B cell (primary cell): ENCODE data around the gene LYSMD2. TPM values are rescaled to one million over a fixed set of nuclear protein-coding genes. Genes with fewer than 3 reads are reported as not detected.

Source experiments
- ATAC-seq: fragments of 200-7000 bp; cut with Tn5 transposase; one replicate; pipeline ENCODE4 v1.10.0; 2021; ENCODE audit warnings: low read depth, mild to moderate bottlenecking, moderate number of reproducible peaks, moderate library complexity
- CTCF ChIA-PET: fragments of 350-600 bp; sonication (Branson Sonifier 250); formaldehyde crosslinking; loops from one replicate; lab custom pipeline; 2021; ENCODE audit warnings: antibody characterized with exemption, inconsistent platforms; lab: Charles Lee
- POLR2A ChIA-PET: fragments of 350-600 bp; sonication (Branson Sonifier 250); formaldehyde crosslinking; loops from one replicate; lab custom pipeline; 2021; ENCODE audit warnings: antibody characterized with exemption; lab: Charles Lee
- DNase-seq: peaks from one replicate; pipeline ENCODE4 v3.0.0; 2013
- H2AFZ ChIP-seq: 2 replicates; pipeline ENCODE4 v1.6.1; 2012; ENCODE audit warnings: mild to moderate bottlenecking, low read depth, low read length; ENCODE audit not compliant: insufficient read depth, poor library complexity, severe bottlenecking
- H3K27ac ChIP-seq, 2 donors: 1 replicate in 1 of 2; 2 replicates in 1 of 2; pipeline ENCODE4 v1.5.1; 2012 to 2013; ENCODE audit warnings: low read length in 2 of 2, mild to moderate bottlenecking in 2 of 2, moderate library complexity in 1 of 2
- H3K27me3 ChIP-seq, 4 experiments: fragments of 200-600 bp in 1 of 4; sonication (generic) in 1 of 4; replicated peaks in 1 of 4; 1 replicate in 2 of 4; 2 replicates in 2 of 4; pipeline versions ENCODE4 v1.6.1 to v1.7.0; 2013 to 2016; ENCODE audit warnings: low read length in 3 of 4, mild to moderate bottlenecking in 2 of 4, mixed read lengths in 1 of 4, moderate library complexity in 1 of 4; ENCODE audit not compliant: insufficient read depth in 4 of 4, control insufficient read depth in 3 of 4; ENCODE audit errors: control extremely low read depth in 1 of 4
- H3K36me3 ChIP-seq, 2 experiments: replicated peaks in 1 of 2; 1 replicate in 1 of 2; 2 replicates in 1 of 2; pipeline versions ENCODE4 v1.6.1 to v1.7.1; 2013; ENCODE audit warnings: low read length in 1 of 2; ENCODE audit not compliant: insufficient read depth in 2 of 2, control insufficient read depth in 1 of 2; ENCODE audit errors: control extremely low read depth in 1 of 2, extremely low read depth in 1 of 2
- H3K4me1 ChIP-seq, 2 donors: fragments of 200-600 bp in 1 of 2; sonication (generic) in 1 of 2; 1 replicate in 1 of 2; 2 replicates in 1 of 2; pipeline versions ENCODE4 v1.5.1 to v1.6.1; 2013 to 2017; ENCODE audit warnings: low read length in 2 of 2; ENCODE audit not compliant: control insufficient read depth in 2 of 2, insufficient read depth in 2 of 2
- H3K4me2 ChIP-seq: replicated peaks from 2 replicates; pipeline ENCODE3; 2012; ENCODE audit warnings: mild to moderate bottlenecking, low read depth, low read length; ENCODE audit not compliant: poor library complexity, severe bottlenecking
- H3K4me3 ChIP-seq, 5 experiments: fragments of 200-600 bp in 1 of 5; sonication (generic) in 1 of 5; 1 replicate in 3 of 5; 2 replicates in 2 of 5; pipeline versions ENCODE4 v1.5.1 to v1.7.0; 2011 to 2016; ENCODE audit warnings: low read length in 4 of 5, mild to moderate bottlenecking in 4 of 5, low read depth in 2 of 5, control low read depth in 1 of 5, moderate library complexity in 1 of 5; ENCODE audit not compliant: insufficient read depth in 1 of 5; ENCODE audit errors: control extremely low read depth in 1 of 5, extremely low read depth in 1 of 5
- H3K79me2 ChIP-seq: fragments of 200-600 bp; sonication (generic); one replicate; pipeline ENCODE4 v1.6.0; 2016; ENCODE audit warnings: low read length; ENCODE audit not compliant: control insufficient read depth, insufficient read depth
- H3K9ac ChIP-seq: fragments of 200-600 bp; sonication (generic); 2 replicates; pipeline ENCODE4 v1.6.1; 2017; ENCODE audit warnings: mild to moderate bottlenecking, low read length, moderate library complexity
- H3K9me3 ChIP-seq, 3 donors: one replicate each; pipeline versions ENCODE4 v1.6.1 to v1.7.1; 2013; ENCODE audit warnings: low read length in 2 of 3; ENCODE audit not compliant: control insufficient read depth in 2 of 3, insufficient read depth in 1 of 3; ENCODE audit errors: control extremely low read depth in 1 of 3
- H4K20me1 ChIP-seq: 2 replicates; pipeline ENCODE4 v1.6.0; 2012; ENCODE audit warnings: mild to moderate bottlenecking, low read length; ENCODE audit not compliant: insufficient read depth, control insufficient read depth, poor library complexity, severe bottlenecking
- H3K27ac Mint-ChIP-seq: one replicate; pipeline ENCODE4 v1.8.0; 2021; ENCODE audit warnings: mixed read lengths
- H3K27me3 Mint-ChIP-seq: one replicate; pipeline ENCODE4 v1.8.0; 2021; ENCODE audit warnings: mixed read lengths
- H3K4me1 Mint-ChIP-seq: one replicate; pipeline ENCODE4 v1.8.0; 2021; ENCODE audit warnings: mixed read lengths
- H3K4me3 Mint-ChIP-seq: one replicate; pipeline ENCODE4 v1.8.0; 2021; ENCODE audit warnings: mixed read lengths
- H3K9me3 Mint-ChIP-seq: one replicate; pipeline ENCODE4 v1.8.0; 2022; ENCODE audit warnings: mixed read lengths; ENCODE audit not compliant: insufficient read depth
- CTCF ChIP-seq: fragments of 200-600 bp; IDR thresholded peaks from one replicate; pipeline ENCODE4 v1.8.0; 2022; ENCODE audit warnings: antibody characterized with exemption, mild to moderate bottlenecking
- EZH2 ChIP-seq: IDR thresholded peaks from 2 replicates; pipeline ENCODE4 v1.6.1; 2012; ENCODE audit warnings: borderline replicate concordance, low read depth, mild to moderate bottlenecking, moderate library complexity, low read length; ENCODE audit not compliant: insufficient read depth, poor library complexity, severe bottlenecking
- WGBS: methylation state at CpG from one replicate; pipeline ENCODE4 v1.1.5; 2013; ENCODE audit warnings: missing lambda C conversion rate; ENCODE audit not compliant: insufficient coverage; 5-methylcytosine and 5-hydroxymethylcytosine counted together
- intact Hi-C: fragments of 100-400 bp; cut with micrococcal nuclease; formaldehyde crosslinking; loops from one replicate; pipeline ENCODE4 v1.10.0; 2022
- polyA plus RNA-seq: library from polyadenylated mRNA; depleted of rRNA; stranded (reverse); fragments of >200 nt; gene quantifications from 2 replicates; pipeline ENCODE4 v1.2.3, GENCODE V29; 2012
- total RNA-seq, 2 donors: library from RNA; stranded (reverse); fragments of 120-200 nt in 1 of 2; gene quantifications; 1 replicate in 1 of 2; 2 replicates in 1 of 2; pipeline versions ENCODE4 v1.2.3 to v1.2.4, GENCODE V29; 2013 to 2022

LYSMD2 gene
- total and polyA plus RNA-seq, 2 donors (not counting 1 experiment from before 2014, with no cell fraction given) = 31.0 to 48.2 TPM

- ChIA-PET POLR2A (interaction anchor here (1.3 kb wide), 1 partner anchor 13 kb away, joined by 4 read pairs; no protein-coding TSS in a partner anchor), CTCF (interaction anchor here (1.5 to 10.8 kb wide), 5 partner anchors 15 to 83 kb away, joined by 4 to 133 read pairs (median 13); no protein-coding TSS in a partner anchor)
- WGBS = 21% methylated on average over 2 of the region's 2 CpGs
- Mint-ChIP-seq H3K27ac (peak overlapping the region; percentile 94), H3K9me3 (no peaks in the 10 kb centered on the region), H3K4me1 (peaks cover 86% of the 10 kb centered on the region), H3K27me3 (no peaks in the 10 kb centered on the region), H3K4me3 (peak overlapping the region; percentile 88)
- H3K36me3 ChIP-seq = peaks cover 0 to 19% of the 10 kb centered on the region in 2 experiments
- no peak overlapping the region for H2AFZ ChIP-seq
- H3K27me3 ChIP-seq = no peaks in the 10 kb centered on the region
- peak overlapping the region; percentile 79 for H3K4me2 ChIP-seq
- peak overlapping the region; percentile 85 to 92 for H3K27ac ChIP-seq
- intact Hi-C loops = loop anchor here (1.0 to 10.0 kb wide), 3 partner anchors 19 to 942 kb away; partner anchors contain the start of genes ATOSA and TMOD2
- ATAC-seq (no peak), DNase-seq (no peak)
- H4K20me1 ChIP-seq = peaks cover 6% of the 10 kb centered on the region
- H3K9me3 ChIP-seq = no peaks in the 10 kb centered on the region
- TF ChIP-seq EZH2 = no peak
- H3K4me1 ChIP-seq = peaks cover 83 to 92% of the 10 kb centered on the region in 2 donors
- peak overlapping the region in 2 of 5 experiments; percentile 73 to 76 for H3K4me3 ChIP-seq
- peak overlapping the region; percentile 62 for H3K9ac ChIP-seq
- peaks cover 89% of the 10 kb centered on the region for H3K79me2 ChIP-seq
Measured at GRCh38 chr15:51732646-51733045, 4.8 kb downstream of the LYSMD2 start.

- peak; percentile 91 for DNase-seq
- CTCF ChIA-PET = interaction anchor here (0.8 to 10.8 kb wide), 5 partner anchors 15 to 82 kb away, joined by 3 to 133 read pairs (median 13); no protein-coding TSS in a partner anchor
- WGBS = 25% methylated on average over 3 of the region's 5 CpGs
- intact Hi-C loops = loop anchor here (1.0 to 10.0 kb wide), 4 partner anchors 20 to 943 kb away; partner anchors contain the start of genes ATOSA and TMOD2
- Mint-ChIP-seq H3K9me3 (no peaks in the 10 kb centered on the region), H3K4me1 (peaks cover 94% of the 10 kb centered on the region), H3K4me3 (peak overlapping the region; percentile 88), H3K27me3 (no peaks in the 10 kb centered on the region), H3K27ac (peak overlapping the region; percentile 94)
- Histone ChIP-seq H3K9me3 (no peaks in the 10 kb centered on the region), H3K9ac (peak overlapping the region; percentile 62), H3K4me1 (peaks cover 93 to 100% of the 10 kb centered on the region in 2 donors), H4K20me1 (peaks cover 16% of the 10 kb centered on the region), H2AFZ (peak overlapping the region; percentile 4), H3K4me2 (peak overlapping the region; percentile 79), H3K4me3 (peak overlapping the region; percentile 24 to 76 (median 53)), H3K27me3 (no peaks in the 10 kb centered on the region), H3K36me3 (peaks cover 3 to 19% of the 10 kb centered on the region in 2 experiments), H3K79me2 (peaks cover 97% of the 10 kb centered on the region), H3K27ac (peak overlapping the region; percentile 85 to 92)
- no peak for TF ChIP-seq CTCF
- TF ChIP-seq EZH2 = no peak
- POLR2A ChIA-PET = interaction anchor here (0.6 to 1.3 kb wide), 2 partner anchors 12 to 50 kb away, joined by 4 to 7 read pairs; no protein-coding TSS in a partner anchor
- peak; percentile 72 for ATAC-seq
Measured at GRCh38 chr15:51731549-51732267, 5.7 kb downstream of the LYSMD2 start.
